Stimulated activated CD4-positive, alpha-beta T cell treated with anti-CD3 and anti-CD28 coated beads, Interleukin-2, amount 100 ng/mL, for 4 hours (primary cell): ENCODE data around the gene FAM20C.

Experiments used
- DNase-seq: peaks from one replicate; pipeline ENCODE4 v3.0.0-alpha.2; 2020; ENCODE audit warnings: low read depth

FAM20C gene

DNA sequence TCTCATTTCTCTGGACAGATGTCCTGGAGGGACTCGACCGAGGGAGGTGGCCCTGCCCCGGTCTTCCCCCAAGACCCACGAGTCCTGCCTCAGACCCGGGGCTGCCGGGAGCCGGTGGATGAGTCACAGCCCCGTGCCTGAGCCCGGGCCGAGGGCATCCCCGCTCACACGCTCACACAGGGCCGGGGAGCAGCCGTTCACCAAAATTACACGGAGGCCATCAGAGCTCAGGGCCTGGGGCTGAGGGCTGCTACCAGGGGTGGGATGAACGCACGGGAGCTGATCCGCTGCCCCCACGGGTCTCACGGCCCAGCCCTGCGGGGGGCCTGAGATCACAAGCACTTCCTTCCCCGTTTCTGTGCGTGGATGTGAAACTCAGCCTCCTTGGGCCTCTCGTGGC is 17.5 kb downstream of the FAM20C start:
- DNase-seq, result no peak

DNA sequence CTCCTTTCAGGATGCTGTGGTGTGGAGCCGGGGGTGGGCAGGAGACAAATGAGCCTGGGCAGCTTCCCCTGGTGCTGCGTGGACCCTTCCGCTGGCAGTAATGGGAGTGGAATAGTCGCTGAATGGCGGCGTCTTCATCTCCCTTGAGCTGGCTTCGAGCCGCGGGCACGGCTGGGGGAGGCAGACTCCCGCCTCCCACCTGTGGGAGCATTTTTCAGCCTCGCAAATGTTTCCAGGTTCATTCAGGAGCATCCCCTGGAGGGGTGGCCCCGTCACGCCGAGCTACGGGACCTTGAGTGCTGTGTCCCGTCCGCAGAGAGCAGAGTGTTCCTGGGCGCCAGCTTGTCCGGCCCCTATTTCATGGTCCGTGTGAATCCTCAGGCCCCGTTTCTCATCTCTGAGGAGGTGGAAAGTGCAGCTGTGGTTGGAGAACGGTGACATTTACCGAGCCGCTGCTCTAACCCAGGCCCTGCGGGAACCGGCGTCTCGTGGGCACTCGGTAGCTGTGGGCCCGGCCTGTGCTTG is 18.1 kb downstream of the FAM20C start:
- DNase-seq, result no peak

DNA sequence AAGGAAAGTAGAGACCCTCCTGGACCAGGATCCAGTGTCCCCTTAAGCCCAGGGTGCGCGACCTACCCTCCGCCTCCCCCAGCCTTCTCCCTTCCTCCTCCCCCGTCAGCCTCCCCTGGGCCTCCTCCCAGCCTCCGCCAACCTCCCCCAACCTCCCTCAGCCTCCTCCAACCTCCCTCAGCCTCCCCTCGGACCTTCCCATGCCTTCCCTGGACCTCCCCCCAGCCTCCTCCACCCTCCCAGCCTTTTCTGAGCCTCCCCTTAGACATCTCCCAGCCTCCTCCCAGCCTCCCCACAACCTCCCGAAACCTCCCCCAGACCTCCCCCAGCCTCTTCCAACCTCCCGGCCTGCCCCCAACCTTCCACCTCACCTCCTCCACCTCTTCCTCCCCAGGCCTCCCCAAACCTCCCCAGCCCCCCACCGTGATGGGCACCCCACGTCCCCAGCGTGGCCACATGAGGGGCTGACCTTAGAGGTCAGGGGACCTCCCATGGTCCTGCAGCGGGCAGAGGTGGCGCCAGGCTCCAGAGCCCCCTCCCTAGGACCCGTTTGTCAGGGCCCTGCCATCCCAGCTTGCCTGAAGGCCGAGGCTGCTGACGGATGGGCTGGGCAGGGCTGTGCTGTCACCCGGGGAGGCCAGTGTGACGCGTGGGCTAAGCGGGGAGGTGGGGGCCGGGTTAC is 18.8 kb downstream of the FAM20C start:
- DNase-seq, result no peak

DNA sequence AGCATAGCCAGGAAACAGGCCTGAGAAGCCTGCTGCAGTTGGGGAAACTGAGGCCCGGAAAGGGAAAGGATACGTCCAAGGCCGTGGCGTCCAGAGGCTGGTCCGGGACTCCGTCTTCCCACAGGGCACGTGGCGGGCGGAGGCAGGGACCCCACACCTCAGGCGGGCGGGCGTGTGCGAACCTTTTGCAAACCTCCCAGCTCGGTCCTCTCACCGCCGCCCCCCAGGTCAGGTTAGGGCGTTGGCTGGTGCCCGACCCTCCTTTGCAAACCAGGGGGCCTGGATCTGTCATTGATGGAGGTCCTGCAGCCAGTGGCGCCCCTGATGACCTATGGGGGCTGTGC is 19.3 kb downstream of the FAM20C start:
- DNase-seq, result no peak

DNA sequence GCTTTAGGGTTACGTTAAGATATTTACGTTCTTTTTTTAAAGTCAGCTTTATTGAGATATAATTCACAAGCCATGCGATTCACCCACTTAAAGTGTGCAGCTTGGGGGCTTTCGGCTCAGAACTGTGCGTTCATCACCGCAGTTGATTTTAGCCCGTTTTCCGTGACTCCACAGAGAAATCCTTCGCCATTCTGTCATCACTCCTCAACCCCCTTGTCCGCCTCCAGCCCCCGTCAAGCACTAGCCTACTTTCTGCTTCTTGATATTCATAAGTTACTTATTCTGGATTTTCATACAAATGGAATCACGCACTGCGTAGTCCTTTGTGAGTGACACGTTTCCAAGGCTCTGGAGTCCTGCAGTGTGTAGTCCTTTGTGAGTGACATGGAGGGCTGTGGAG is 20.4 kb downstream of the FAM20C start:
- DNase-seq, result no peak

DNA sequence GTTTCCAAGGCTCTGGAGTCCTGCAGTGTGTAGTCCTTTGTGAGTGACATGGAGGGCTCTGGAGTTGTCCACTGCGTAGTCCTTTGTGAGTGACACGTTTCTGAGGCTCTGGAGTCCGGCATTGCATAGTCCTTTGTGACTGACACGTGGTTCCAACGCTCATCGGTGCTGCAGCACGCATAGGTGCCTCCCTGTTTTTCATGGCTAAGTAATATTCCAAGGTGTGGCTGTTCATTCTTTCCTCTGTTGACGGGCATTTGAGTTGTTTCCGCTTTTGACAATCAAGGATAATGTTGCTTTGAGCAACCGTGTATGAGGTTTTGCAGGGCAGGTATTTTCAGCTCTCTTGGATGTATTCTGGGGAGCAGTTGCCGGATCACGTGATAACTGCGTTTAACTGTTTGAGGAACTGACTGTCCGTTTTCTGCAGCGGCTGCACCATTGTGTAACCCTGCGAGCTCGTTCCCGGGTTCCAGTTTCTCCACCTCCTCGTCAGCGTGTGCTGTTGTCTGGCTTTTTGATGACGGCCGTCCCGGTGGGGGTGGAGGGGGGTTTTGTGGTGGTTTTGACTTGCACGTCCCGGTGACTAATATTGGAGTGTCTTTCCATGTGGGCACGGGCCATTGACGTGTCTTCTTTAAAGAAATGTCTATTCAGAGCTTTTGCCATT is 21.1 kb downstream of the FAM20C start:
- no peak for DNase-seq

DNA sequence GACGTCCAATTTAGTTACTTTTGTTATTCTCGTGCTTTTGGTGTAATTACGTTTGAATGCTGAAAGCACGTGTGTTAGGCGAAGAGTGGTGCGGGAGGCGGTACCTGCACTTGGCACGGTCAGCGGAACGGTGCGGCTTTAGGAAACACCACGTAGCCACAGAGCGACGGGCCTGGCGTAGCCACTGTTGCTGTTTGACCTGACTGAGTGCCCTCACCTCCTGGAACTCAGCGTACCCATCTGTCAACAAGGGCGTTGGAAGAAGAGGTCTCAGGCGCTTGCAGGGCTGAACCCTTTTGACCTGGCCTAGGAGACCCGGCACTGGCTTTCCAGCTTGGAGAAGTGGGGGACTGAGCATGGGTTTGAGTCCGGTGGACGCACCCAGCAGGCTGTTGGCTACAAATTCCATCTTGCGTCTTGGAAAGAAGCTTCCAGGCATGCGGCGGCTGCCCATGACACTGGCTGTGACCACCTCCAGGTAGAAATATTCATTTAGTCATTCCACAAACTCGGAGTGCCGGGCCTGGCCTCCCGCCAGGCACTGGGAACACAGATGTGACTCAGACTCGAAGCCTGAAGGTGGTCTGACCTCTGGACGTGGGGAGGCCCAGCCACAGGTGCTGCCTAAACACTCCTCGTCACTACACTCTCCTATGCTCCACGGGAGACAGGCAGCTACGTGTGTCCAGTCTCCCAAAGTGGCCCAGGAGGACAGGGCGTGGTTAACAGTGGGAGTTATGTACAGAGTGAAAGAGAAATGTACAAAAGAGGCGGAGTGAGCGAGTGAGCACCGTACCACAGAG is 22.2 kb downstream of the FAM20C start:
- no peak for DNase-seq

DNA sequence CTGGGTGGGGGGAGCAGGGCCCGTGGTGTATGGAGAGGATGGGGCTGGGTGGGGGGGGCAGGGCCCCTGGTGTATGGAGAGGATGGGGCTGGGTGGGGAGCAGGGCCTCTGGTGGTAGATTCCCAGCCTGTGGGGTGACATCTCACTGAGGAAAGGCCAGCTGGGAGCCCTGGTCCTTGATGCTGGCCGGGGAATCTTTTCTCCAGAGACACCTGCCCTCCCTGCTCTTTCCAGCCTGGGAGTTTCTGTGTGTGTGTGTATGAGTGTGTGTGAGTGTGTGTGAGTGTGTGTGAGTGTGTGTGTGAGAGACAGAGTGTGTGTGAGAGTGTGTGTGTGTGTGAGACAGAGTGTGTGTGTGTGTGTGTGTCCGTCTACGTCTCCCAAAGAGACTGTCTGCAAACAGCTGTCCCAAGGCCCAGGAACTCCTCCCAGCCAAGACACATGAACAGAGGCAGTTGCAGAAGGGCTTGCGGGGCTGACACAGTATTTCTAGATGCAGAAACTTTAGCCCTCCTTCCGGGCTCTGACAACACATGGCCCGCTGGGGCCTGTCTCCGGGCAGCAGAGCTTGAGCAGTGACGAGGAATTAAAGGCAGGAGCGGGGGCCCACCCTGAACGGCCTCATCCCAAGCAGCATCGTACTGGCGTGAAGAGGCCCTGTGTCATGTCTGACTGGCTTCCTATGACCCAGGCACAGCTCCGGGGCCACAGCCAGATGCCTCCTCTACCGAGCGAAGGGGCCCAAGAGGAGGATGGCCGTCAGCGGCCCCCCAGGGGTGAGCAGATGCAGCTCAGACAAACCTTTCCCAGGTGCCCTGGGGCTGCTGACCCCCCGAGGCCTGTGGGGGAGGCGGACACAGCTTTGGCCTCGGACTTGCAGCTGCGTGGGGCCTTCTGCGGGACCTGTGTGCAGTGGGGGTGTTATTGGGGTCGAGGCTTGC is 24.3 kb downstream of the FAM20C start:
- DNase-seq, result no peak

DNA sequence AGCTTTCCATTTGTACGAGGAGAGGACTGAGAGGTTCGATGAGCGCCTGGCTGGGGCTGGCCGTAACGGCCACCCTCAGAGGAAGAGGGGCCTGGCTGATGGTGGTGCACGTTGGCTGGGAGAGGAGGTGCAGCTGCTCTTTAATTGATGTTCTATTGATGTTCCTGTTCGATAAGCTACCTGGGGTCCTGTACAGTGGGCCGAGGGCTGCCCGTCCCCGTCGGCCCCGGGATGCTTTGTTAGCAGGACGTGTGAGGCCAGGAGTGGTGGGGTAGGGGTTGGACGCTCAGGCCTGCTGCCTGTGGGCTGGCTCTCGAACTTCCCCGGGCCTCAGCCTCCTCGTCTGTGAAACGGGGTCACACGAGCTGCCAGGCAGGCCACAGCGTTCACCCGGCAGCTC is 25.4 kb downstream of the FAM20C start:
- no peak for DNase-seq

DNA sequence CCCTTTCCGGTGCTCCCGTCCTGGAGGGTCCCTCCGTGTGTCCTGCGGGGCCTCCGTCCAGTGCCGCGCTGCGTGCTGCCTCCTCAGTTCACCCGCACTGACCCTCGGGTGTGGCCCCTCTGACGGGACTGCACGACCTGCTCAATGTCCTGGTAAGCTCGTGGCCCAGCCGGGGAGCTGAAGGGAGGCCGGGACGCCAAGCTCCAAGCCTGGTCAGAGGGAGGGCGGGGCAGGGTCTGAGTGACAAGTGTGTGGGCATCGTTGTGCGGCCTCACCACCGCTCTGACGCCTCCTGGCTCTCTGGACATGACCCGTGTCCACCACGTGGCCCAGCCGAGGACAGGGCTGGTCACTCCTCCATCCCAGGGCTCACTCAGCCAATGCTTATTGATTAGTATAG is 25.9 kb downstream of the FAM20C start:
- no peak for DNase-seq

DNA sequence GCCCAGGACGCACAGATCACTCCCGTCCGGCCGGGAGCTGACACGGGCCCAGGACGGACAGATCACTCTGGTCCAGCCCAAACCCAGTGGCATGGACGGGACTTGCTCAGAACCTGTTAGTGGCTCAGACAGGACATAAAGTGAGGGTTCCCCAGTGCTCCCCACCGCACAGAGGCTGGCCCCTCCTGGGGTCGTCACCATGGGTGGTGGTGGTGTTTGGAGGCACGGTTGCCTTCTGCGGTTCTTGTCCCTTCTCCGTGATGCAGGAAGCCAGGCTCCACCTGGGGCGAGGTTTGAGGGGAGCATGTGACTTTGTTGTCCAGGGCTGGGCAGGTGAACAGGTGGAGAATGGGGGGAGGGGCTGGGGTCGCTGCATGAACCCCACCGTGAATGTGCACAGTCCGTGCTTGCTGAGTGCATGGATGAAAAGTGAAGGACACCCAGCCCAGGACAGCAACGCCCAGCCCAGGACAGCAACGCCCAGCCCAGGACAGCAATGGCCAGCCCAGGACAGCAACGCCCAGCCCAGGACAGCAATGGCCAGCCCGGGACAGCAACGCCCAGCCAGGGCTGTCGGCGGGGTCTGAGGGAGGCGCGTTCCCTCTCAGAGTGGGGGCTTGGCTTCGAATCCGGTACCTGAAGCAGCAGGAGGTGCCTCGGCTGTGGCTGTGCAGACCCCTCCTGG is 26.7 kb downstream of the FAM20C start:
- DNase-seq, result no peak

DNA sequence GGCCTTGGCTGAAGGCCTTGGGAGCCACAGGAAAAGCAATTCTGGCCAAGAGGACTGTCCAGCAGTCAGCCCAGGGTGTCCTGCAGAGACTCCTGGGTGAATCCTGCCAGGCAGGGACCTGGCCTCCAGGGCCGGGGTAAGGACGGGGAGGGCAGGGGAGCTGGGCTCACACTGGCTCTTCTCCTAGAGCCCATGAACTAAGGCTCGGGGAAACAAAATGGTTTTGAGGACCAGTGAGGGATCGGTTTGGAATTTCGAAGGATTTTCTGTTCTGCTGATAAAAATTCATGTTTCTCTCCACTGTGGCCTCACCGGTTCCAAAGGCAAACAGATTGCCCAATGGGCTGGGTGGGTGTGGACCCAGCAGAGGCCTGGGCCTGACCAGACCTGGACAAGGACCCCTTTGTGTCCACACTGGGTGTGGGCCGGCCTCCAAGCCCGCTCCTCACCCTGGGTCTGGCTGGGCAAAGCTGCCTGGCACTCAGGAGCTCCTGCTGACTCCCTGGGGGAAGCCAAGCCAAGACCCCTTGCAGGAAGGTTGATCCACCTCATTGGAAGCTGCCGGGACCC is 27.3 kb downstream of the FAM20C start:
- no peak for DNase-seq

DNA sequence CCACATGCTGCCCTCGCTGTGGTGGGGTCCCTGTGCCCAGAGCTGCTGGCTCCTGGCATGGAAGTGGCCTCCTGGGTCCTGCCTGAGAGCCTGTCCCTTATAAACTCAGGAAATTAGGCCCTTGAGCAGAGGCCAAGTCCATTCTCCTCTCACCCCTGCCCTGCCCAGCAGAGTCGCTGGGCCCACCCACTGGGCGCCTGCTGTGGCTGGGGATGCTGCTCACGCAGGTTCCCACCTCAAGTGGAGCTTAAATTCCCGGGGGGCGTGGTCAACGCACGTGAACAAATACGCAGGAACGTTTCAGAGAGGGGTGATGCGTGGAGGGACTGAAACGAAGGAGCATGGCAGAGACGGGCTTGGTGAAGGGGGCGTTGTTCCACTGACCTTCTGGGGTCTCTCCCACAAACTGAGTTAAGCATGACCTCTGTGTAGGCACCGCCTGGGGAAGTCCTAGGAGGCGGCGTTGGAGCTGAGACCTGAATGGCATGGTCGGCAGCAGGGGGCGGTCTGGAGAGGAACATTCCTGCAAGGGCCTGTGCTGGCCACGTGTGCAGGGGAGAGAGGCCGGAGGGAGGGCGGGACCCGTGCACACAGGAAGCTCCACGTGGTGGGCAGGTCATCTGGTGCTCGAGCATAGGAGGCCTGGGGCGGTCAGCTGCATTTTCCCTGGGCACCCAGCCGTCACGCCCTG is 27.9 kb downstream of the FAM20C start:
- DNase-seq, result no peak

DNA sequence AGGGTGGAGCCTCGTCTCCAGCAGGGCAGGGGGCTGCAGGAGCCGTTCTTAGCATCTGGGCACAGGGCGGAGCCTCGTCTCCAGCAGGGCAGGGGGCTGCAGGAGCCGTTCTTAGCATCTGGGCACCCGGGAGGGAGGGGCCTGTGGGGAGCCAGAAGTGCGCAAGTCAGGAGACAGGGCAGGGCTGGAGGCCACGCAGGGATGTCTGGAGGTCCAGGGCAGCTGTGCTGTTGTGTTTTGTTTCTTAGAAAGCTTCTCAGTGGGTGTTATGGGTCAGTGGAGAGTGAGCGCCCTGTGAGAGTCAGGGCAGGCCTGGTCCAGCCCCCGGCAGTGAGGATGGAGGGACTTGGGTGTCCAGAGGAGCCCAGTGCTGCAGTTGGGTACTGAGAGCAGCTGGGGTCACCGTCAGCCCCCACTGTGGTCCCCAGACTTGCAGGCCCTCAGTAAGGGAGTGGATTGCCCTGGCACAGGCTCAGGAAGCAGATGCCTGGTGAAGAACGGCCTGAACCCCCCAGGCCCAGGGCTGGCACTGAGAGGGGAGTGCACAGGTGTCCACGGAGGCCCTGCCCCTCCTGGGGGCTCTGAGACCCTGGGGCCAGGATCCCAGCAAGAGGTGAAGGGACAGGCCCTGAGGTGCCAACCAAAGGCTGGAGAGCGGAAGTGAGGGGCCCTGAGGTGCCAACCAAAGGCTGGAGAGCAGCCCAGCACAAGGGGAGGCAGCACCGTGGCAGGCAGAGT is 29.8 kb downstream of the FAM20C start:
- DNase-seq, result no peak

DNA sequence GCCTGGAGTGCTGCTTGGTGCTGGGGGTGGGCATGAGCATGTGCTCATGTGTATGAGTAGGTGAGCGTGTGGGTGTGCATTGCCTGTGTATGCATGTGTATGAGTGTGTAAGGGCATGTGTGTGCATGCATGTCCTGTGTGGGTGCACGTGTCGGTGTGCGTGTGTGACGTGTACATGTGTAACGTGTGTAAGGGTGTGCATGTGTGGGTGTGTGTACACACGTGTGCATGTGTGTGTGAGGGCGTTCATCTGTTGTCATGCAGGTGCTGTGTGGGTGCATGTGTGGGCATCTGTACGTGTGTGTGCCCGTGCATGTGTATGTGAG is 30.3 kb downstream of the FAM20C start:
- DNase-seq, result no peak

DNA sequence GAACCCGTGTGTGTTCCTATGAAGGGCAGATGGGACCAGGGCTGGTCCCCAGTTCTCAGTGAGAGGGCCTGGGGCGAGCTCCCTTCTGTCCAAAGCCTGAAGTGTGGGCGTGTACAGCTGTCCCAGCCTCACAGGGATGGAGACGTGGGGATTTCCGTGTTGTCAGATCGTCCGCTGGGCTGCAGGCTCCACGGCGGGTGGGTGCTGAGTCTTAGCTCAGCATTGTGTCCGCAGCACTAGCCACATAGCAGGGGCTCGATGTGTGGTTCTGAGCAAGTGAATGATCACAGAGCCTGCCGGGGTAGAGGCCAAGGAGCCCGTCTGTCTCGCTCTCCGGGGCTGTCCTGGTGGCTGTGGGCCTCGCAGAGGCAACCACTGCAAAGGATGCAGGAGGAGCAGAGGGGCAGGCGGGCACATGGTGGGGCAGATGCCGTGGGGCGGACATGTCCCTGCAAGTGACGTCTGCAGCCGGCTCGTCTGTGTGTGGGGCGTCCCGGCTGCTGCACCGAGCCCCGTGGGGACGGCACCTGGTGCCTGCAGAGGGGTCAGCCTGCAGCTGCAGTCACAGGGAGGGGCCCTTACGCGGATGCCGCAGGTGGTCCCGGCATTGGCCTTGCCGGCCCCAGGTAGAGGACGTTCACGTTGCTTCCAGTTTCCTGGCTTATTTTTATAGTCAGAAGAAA is 30.9 kb downstream of the FAM20C start:
- DNase-seq, result no peak

DNA sequence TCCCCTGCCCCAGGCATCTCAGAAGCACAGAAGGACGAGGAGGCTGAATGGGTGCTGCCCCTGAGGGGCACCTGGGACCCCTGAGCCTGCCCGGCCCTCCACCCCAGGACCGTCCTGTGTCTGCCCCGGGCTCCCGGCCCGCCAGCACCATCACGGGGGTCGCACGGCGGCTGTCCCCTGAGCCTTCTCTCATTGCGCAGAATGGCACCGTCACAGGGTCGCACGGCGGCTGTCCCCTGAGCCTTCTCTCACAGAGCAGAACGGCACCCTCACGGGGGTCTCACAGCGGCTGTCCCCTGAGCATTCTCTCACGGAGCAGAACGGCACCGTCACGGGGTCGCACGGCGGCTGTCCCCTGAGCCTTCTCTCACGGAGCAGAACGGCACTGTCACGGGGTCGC is 31.5 kb downstream of the FAM20C start:
- DNase-seq, result no peak

DNA sequence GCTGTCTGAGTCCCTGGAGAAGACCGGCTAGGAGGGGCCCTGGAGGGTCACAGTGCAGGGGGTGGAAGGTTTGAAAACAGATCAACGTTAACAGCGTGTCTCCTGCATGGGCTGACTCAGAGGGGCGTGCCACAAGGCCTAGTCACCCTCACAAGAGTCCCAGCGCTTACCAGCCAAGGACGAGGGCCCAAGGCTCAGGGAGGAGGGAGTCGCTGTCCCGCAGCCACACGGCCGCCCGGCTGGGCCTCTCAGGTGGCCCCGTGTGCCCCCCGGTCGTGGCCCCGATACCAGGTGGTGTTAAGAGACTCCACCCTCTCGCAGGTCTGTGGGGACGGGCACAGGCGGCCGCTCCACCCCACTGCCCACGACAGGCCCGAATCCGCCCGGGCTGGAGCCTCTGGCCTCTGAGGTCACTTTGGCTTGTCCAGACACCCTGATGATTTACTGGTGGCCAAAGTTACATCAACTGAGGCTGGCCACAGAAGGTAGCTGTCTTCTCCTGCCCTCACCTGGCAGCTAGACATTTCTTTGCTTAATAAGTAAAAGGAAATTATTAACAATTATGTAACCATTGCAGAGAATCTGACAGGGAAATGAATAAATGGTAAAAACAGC is 34.0 kb downstream of the FAM20C start:
- no peak for DNase-seq

DNA sequence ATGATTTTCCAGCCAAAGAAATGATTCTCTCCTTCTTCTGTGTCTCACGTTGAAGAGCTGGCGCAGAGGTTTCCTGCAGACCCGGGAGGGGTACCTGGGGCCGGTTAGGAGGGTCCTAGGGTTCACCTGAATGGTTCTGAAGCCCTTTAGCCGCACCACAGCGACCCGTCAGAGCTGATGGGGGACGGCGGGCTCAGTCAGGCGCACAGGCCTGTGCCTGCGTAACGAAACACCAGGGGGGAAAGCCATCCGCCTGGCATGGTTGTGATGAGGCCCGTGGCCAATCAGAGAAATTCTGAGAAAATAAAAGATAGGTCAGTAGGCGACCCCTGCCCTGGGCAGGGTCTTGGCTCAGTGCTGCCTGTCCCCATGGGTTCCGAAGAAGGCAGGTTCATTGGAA is 35.6 kb downstream of the FAM20C start:
- no peak for DNase-seq
